Stimulated activated CD4-positive, alpha-beta T cell treated with anti-CD3 and anti-CD28 coated beads, Interleukin-1b, Interleukin-23, amount 100 ng/mL, for 48 hours (primary cell): ENCODE measurements around the gene ZNF853.
"Not testable (repeated sequence)": the region's sequence is repeated elsewhere in the genome, so short reads cannot be mapped to it uniquely, and the experiment has no call there.

Experiments
- DNase-seq: peaks from one replicate; pipeline ENCODE4 v3.0.0-alpha.2; 2020

The ZNF853 gene

GRCh38 chr7:6653071-6654003, 37.9 kb downstream of the ZNF853 start:
- DNase-seq: no peak

DNA sequence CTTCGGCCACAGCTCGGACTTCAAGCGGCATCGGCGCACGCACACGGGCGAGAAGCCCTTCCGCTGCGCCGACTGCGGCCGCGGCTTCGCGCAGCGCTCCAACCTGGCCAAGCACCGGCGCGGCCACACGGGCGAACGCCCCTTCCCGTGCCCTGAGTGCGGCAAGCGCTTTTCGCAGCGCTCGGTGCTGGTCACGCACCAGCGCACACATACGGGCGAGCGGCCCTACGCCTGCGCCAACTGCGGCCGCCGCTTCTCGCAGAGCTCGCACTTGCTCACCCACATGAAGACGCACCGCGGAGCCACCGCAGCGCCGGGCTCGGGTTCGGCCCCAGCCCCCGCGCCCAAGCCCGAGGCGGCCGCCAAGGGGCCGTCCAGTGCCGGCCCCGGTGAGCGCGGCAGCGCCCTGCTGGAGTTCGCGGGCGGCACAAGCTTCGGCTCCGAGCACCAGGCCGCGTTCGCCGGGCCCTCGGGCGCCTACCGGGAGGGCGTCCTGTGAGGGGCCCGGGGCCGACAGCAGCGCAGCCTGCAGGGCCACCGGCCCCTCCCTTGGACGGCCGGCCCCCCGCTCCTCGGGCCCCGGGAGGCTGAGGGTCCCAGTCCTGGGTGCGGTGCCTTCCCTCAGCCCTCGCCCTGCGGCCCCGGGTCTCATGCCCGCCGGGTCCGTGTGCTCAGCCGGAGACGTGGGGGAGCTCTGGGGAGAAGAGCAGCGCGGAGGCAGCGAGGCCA, 38.9 kb downstream of the ZNF853 start:
- DNase-seq: no peak

GRCh38 chr7:6654842-6655610, 39.6 kb downstream of the ZNF853 start:
- DNase-seq: no peak

DNA sequence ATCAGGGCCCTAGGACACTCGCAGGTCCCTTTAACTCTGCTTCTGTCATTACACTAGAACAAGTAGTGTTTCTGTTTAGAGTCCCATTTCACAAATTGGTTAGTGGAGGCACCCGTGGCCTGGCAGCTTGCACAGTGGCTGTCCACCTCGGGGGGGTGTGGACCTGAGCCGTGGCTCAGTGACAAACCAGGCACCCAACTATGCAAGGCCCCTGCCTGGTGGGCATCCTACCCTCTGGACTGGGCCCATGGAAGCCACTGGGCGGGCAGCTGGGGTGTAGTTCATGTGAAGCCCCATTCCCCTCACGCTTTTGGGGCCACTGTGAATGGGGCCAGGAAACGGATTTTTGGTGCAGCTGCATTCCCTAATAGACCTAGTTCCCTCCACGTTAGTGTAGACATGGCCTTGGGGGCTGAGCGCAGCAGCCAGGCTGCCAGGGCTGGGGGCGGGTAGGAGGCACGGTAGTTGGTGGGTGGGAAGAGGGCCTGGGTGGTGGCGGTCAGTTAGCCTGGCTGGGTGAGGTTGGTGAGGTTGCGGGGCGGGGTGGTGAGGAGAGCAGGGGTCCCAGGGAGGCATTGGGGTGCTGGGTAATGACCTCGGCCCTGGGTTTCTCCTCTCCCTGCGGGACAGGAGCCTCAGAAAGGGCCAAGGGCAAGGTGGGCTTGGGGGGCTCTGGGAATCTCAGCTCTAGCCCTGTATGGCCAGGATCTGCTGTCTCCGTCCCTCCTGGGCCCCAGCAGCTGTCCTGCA, 40.4 kb downstream of the ZNF853 start:
- DNase-seq: no peak

DNA sequence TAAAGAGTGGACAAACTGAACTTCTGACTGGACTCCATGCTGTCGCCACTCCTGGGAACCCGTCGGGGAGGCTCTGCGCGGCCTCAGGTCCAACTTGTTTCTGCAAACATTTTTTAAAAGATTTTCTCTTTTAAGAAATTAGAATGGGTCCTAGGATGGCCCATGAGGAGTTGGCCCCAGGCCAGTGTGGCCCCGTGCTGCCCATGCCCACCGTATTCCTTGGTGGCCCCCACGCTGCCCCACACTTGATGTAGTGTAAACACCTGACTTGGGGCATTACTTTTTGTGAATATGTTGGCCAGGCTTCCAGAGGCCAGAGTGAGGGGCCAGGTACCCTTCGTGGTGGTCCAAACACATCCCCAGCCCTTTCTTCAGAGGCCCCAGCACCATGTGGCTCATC, 41.0 kb downstream of the ZNF853 start:
- no peak for DNase-seq

DNA sequence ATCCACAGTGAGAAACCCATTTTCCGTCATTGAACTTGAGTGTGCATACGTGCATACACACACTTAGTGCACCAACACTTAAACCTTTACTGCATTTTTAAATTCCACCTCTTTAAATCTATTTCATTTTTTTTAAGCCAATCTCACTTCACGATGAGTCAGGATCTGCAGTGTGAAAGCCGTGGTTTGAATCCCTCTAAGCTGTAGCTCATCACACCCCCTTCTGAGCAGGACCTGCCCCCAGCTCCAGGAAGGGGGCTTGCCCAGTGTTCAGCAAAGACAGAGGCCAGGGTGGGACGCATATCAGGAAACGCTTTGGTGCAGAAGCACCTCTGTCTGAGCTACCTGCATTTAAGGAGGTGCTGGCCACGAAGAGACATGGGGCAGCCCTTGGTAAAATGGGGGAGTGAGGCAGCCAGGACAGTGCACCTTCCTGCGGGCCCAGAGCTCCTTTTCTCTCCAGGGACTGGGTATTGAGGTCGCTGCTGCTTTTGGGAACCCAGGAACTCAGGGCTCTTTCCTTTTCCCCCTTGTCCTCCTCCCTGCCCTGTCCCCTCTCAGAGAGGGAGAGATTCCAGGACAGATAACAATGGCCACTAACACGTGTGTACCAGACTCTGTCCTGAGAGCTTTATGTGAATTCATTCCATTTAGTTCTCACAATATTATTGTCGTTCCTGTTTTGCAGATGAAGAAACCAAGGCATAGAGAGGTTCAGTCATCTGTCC, 43.4 kb downstream of the ZNF853 start:
- DNase-seq: no peak

GRCh38 chr7:6670851-6671250, 55.4 kb downstream of the ZNF853 start:
- DNase-seq: not testable (repeated sequence)
